Measurements from ENCODE around the gene RAB44. TPM values are rescaled to one million over a fixed set of nuclear protein-coding genes. Genes with fewer than 3 reads are reported as not detected.

Gene RAB44
- total RNA-seq, 1 donor from 2014 or later = 0.20 TPM

- DNase-seq = no peak
- H3K4me1 Mint-ChIP-seq = peaks cover 61% of the 10 kb centered on the region
- H3K27ac Mint-ChIP-seq = peak overlapping the region; percentile 67
- ChIA-PET CTCF (interaction anchor here (1.0 kb wide), 1 partner anchor 64 kb away, joined by 3 read pairs; no protein-coding TSS in a partner anchor), POLR2A (interaction anchor here (0.6 to 8.1 kb wide), 2 partner anchors 14 to 102 kb away, joined by 5 to 88 read pairs; partner anchors contain the start of gene CDKN1A)
- peaks cover 3% of the 10 kb centered on the region for H3K9me3 Mint-ChIP-seq
- H3K36me3 Mint-ChIP-seq (ENCODE audit: low read depth) = no peaks in the 10 kb centered on the region
- ATAC-seq (ENCODE audit: low read depth) = no peak
- TF ChIP-seq CTCF (IDR thresholded peaks at IDR 0.05) = no peak
- intact Hi-C loops (cut with micrococcal nuclease) = no loop called here
- H3K4me3 Mint-ChIP-seq = no peak overlapping the region
- no peaks in the 10 kb centered on the region for H3K27me3 Mint-ChIP-seq
Measured at GRCh38 chr6:36695414-36695813, 2.2 kb upstream of the RAB44 start.

GRCh38 chr6:36698196-36698595 is 570 bp downstream of the RAB44 start:
- H3K4me1 Mint-ChIP-seq = peaks cover 45% of the 10 kb centered on the region
- ATAC-seq (ENCODE audit: low read depth) (no peak), DNase-seq (no peak)
- intact Hi-C loops (cut with micrococcal nuclease) = no loop called here
- TF ChIP-seq CTCF (IDR thresholded peaks at IDR 0.05) = no peak
- no peaks in the 10 kb centered on the region for H3K36me3 Mint-ChIP-seq (ENCODE audit: low read depth)
- ChIA-PET CTCF (interaction anchor here (2.1 kb wide), 1 partner anchor 61 kb away, joined by 6 read pairs; no protein-coding TSS in a partner anchor), POLR2A (interaction anchor here (0.8 kb wide), 1 partner anchor 55 kb away, joined by 4 read pairs; no protein-coding TSS in a partner anchor)
- no peak overlapping the region for H3K4me3 Mint-ChIP-seq
- H3K27me3 Mint-ChIP-seq = no peaks in the 10 kb centered on the region
- H3K9me3 Mint-ChIP-seq = peaks cover 3% of the 10 kb centered on the region
- no peak overlapping the region for H3K27ac Mint-ChIP-seq

GRCh38 chr6:36698871-36699271 is 1.2 kb downstream of the RAB44 start:
- DNase-seq = no peak
- ChIA-PET CTCF (no interaction called here), POLR2A (no interaction called here)
- H3K27ac Mint-ChIP-seq = no peak overlapping the region
- peaks cover 40% of the 10 kb centered on the region for H3K4me1 Mint-ChIP-seq
- H3K36me3 Mint-ChIP-seq (ENCODE audit: low read depth) = no peaks in the 10 kb centered on the region
- intact Hi-C loops (cut with micrococcal nuclease) = no loop called here
- peaks cover 3% of the 10 kb centered on the region for H3K9me3 Mint-ChIP-seq
- TF ChIP-seq CTCF (IDR thresholded peaks at IDR 0.05) = no peak
- no peak overlapping the region for H3K4me3 Mint-ChIP-seq
- no peak for ATAC-seq (ENCODE audit: low read depth)
- no peaks in the 10 kb centered on the region for H3K27me3 Mint-ChIP-seq

- CTCF ChIA-PET = no interaction called here
- no peak for TF ChIP-seq CTCF (IDR thresholded peaks at IDR 0.05)
- no peak for DNase-seq
- H3K36me3 Mint-ChIP-seq (ENCODE audit: low read depth) = no peaks in the 10 kb centered on the region
- no peak for ATAC-seq (ENCODE audit: low read depth)
- POLR2A ChIA-PET = no interaction called here
- intact Hi-C loops (cut with micrococcal nuclease) = no loop called here
- no peak overlapping the region for H3K4me3 Mint-ChIP-seq
- H3K4me1 Mint-ChIP-seq = peaks cover 39% of the 10 kb centered on the region
- H3K27ac Mint-ChIP-seq = no peak overlapping the region
- H3K9me3 Mint-ChIP-seq = peaks cover 3% of the 10 kb centered on the region
- H3K27me3 Mint-ChIP-seq = no peaks in the 10 kb centered on the region
Measured at GRCh38 chr6:36699348-36699747, 1.7 kb downstream of the RAB44 start.

GRCh38 chr6:36700071-36700812 is 2.6 kb downstream of the RAB44 start:
- ATAC-seq (ENCODE audit: low read depth) (no peak), DNase-seq (no peak)
- Mint-ChIP-seq H3K9me3 (peaks cover 2% of the 10 kb centered on the region), H3K4me3 (no peak overlapping the region), H3K36me3 (ENCODE audit: low read depth) (no peaks in the 10 kb centered on the region), H3K27ac (no peak overlapping the region), H3K4me1 (peaks cover 30% of the 10 kb centered on the region), H3K27me3 (no peaks in the 10 kb centered on the region)
- TF ChIP-seq CTCF (IDR thresholded peaks at IDR 0.05) = no peak
- ChIA-PET POLR2A (no interaction called here), CTCF (no interaction called here)
- intact Hi-C loops (cut with micrococcal nuclease) = no loop called here

Measured in activated B cell treated with CpG ODN at 0.5 μM for 24 hours (primary cell).